Brain microvascular endothelial cell (primary cell): ENCODE measurements around the gene TNS1.

Source experiments
- DNase-seq: peaks from one replicate; pipeline ENCODE4 v3.0.0-alpha.2; 2020
- H3K27ac ChIP-seq: fragments of 250-450 bp; sonication (Bioruptor Pico); 2 replicates; pipeline ENCODE4 v1.5.1; 2020; ENCODE audit warnings: mild to moderate bottlenecking, moderate library complexity
- H3K27me3 ChIP-seq: fragments of 250-450 bp; sonication (Bioruptor Pico); replicated peaks from 2 replicates; pipeline ENCODE4 v1.5.1; 2020; ENCODE audit warnings: mild to moderate bottlenecking
- H3K36me3 ChIP-seq: fragments of 250-450 bp; sonication (Bioruptor Pico); replicated peaks from 2 replicates; pipeline ENCODE4 v1.5.1; 2020; ENCODE audit warnings: mild to moderate bottlenecking
- H3K4me3 ChIP-seq: 2 replicates; pipeline ENCODE4 v1.5.1; 2011; ENCODE audit warnings: low read depth, mild to moderate bottlenecking, control low read depth, low read length, moderate library complexity
- in situ Hi-C: cut with HindIII; loops from 2 replicates; pipeline ENCODE4 v1.10.0; 2017; ENCODE audit warnings: low sequenced_read_pairs, low pct_ligation_motif_present
- TF ChIP-seq, protein P1 (sequence below): IDR thresholded peaks from 2 replicates; pipeline ENCODE4 v1.5.1; 2011; ENCODE audit warnings: low read depth, mild to moderate bottlenecking, moderate library complexity, low read length, control low read depth, inconsistent platforms; ENCODE audit errors: missing control alignments

TNS1 gene

DNA sequence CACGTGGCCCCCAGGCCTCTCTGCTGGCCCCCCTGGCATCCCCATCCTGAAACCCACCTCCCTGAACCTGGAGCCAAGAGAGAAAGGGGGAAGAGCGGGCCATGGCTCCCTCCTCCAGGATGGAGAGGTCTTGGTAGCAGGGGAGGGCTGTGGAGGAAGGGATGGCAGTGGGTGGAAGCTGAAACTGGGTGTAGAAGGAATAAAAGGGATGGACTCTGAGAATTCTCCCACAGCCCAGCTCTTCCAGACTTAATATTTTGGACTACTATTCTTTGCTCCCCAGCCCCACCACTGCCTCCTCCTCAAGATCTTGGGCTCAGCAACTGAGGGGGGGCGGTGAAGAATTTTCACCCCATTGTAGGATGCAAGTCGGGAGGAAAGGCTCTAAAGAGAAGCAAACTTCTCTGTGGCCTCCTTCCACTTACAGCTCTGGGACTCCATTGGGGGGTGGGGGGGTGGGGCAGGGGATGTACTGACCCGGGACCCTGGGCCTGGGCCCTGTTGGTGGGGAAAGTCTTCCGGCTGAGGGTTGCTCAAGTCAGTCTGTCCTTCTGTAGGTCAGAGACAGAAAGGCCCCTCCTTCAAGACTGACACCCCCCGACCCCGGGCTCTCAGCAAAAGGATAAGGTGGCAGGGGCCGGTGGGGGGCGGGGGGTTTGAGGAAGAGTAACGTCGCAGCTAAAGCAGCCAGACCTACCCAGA lies 501 bp downstream of the TNS1 start:
- in situ Hi-C loops = no loop called here
- H3K36me3 ChIP-seq = no peaks in the 10 kb centered on the region
- H3K27ac ChIP-seq = no peak overlapping the region
- TF ChIP-seq, protein P1, sequence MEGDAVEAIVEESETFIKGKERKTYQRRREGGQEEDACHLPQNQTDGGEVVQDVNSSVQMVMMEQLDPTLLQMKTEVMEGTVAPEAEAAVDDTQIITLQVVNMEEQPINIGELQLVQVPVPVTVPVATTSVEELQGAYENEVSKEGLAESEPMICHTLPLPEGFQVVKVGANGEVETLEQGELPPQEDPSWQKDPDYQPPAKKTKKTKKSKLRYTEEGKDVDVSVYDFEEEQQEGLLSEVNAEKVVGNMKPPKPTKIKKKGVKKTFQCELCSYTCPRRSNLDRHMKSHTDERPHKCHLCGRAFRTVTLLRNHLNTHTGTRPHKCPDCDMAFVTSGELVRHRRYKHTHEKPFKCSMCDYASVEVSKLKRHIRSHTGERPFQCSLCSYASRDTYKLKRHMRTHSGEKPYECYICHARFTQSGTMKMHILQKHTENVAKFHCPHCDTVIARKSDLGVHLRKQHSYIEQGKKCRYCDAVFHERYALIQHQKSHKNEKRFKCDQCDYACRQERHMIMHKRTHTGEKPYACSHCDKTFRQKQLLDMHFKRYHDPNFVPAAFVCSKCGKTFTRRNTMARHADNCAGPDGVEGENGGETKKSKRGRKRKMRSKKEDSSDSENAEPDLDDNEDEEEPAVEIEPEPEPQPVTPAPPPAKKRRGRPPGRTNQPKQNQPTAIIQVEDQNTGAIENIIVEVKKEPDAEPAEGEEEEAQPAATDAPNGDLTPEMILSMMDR = no peak
- DNase-seq = no peak
- H3K4me3 ChIP-seq = peak overlapping the region; percentile 47
- no peaks in the 10 kb centered on the region for H3K27me3 ChIP-seq

DNA sequence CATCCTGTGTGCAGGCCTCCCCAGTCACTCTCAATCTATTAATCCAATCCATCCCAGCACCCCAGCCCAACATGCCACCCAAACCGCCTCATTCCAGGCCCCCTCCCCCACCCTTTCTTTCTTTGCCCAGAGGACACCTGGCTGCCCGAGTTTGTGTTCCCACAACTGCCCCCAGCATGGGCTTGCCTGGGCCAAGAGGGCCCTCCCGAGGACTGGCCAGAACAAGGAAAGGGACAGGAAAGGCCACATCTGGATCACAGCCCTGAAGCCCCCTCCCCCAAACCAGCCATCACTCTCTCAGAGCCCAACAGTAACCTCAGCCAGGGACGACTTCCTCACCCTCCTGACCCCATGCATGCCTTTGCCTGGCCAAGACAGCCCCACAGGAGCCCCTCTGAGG lies 1.2 kb downstream of the TNS1 start:
- no peaks in the 10 kb centered on the region for H3K27me3 ChIP-seq
- DNase-seq = no peak
- no peaks in the 10 kb centered on the region for H3K36me3 ChIP-seq
- H3K4me3 ChIP-seq = peak overlapping the region; percentile 47
- in situ Hi-C loops = no loop called here
- TF ChIP-seq, protein P1 = no peak
- no peak overlapping the region for H3K27ac ChIP-seq

DNA sequence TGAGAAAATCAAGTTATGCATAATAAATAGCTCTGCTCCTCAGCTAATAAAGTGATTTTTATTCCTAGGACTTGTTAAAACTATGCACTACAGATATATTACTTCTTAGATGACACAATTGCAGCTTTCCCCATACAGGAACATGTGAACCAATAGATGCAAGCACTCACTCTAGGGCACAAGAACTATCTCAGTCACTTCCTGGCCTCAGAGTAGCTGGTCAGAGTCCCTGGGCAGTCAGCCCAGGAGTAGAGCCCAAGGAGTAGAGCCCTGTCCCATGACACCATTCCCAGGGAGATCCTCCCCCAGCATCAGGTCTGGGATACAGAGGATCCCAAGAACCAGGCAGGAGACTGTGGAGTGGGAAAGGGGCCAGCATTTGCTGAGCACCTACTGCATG lies 2.7 kb downstream of the TNS1 start:
- H3K27ac ChIP-seq = no peak overlapping the region
- TF ChIP-seq, protein P1 = no peak
- H3K36me3 ChIP-seq = no peaks in the 10 kb centered on the region
- in situ Hi-C loops = no loop called here
- no peak overlapping the region for H3K4me3 ChIP-seq
- peak; percentile 29 for DNase-seq
- no peaks in the 10 kb centered on the region for H3K27me3 ChIP-seq

DNA sequence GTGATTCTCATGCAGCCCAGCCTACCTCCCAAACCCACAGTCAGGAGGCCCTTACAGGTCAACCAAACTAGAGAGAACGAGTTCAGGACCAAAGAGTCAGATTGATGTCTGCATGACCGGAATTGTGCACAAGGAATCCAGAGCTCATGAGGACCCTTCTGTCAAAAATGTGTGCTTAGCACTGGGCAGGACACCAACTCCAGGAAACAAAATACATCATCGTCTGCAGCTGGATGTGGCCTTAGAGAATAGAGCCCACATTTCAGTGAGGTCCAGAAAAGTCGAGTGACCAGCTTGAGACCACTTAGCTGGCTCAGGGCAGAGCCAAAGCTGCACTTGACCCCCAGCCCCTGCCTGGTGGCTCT lies 3.2 kb downstream of the TNS1 start:
- DNase-seq = no peak
- Histone ChIP-seq H3K27ac (no peak overlapping the region), H3K4me3 (no peak overlapping the region), H3K27me3 (no peaks in the 10 kb centered on the region), H3K36me3 (no peaks in the 10 kb centered on the region)
- in situ Hi-C loops = no loop called here
- TF ChIP-seq, protein P1 = no peak

DNA sequence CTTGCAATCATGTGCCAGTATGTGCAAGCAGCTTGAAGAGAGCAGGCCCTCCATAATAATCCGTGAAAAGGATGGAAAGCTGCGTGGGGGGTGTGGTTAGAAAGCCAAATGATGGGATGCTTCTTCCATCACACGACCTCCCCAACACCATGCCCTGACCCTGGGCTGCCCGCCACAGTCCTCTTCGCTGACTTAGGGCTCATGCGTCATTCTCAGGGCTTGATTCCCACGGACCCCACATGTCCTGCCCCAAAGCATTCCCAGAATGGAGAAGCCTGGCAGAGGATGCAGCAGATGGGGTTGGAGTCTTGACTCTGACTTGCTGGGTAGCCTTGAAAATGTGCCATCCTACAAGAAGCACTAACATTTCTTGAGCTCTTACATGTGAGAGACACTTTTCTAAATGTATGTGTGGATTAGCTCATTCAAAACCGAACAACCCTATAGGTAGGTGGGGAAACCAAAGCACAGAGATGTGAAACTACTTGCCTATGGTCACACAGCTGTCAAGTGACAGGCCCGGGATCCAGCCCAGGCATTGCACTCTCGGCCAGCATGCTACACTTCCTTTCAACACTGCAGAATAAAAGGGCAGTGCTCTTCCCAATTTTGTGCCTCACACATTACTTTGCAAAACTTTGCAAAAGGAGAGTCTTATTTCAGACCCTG lies 3.7 kb downstream of the TNS1 start:
- Histone ChIP-seq H3K36me3 (no peaks in the 10 kb centered on the region), H3K4me3 (no peak overlapping the region), H3K27me3 (no peaks in the 10 kb centered on the region), H3K27ac (no peak overlapping the region)
- TF ChIP-seq, protein P1 = no peak
- DNase-seq = no peak
- in situ Hi-C loops = no loop called here

DNA sequence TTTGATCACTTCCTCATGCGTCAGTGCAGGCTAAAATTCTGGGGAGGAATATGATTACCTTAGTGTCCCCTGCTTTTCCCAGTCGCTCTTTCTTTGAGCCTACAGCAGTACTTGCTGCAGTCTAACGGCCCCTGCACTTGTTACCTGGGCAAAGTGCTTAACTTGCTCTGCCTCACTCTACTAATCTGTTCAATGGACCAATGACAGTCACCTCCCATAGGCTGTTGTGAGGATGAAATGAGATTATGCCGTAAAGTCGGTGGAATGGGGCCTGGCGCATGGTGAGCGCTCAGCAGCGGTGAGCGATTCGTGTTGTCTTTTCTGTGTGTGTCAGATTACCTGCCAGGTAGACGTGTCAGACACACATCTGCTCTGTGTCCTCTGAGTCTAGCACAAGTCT lies 5.3 kb downstream of the TNS1 start:
- no peak overlapping the region for H3K27ac ChIP-seq
- H3K4me3 ChIP-seq = no peak overlapping the region
- TF ChIP-seq, protein P1 = no peak
- no peaks in the 10 kb centered on the region for H3K36me3 ChIP-seq
- no peak for DNase-seq
- no peaks in the 10 kb centered on the region for H3K27me3 ChIP-seq
- in situ Hi-C loops = no loop called here
